Stimulated activated naive CD4-positive, alpha-beta T cell (primary cell): ENCODE measurements around the gene PIAS3.
"Not testable (repeated sequence)": the region's sequence is repeated elsewhere in the genome, so short reads cannot be mapped to it uniquely, and the experiment has no call there.

Experiments used
- DNase-seq, 6 experiments: peaks; one replicate each; lab custom pipeline; 2025; lab: John Stamatoyannopoulos, UW

The PIAS3 gene

GRCh38 chr1:145874646-145875045 lies 15.8 kb upstream of the PIAS3 start:
- no peak for DNase-seq

GRCh38 chr1:145871994-145872924 lies 13.4 kb upstream of the PIAS3 start:
- peak in 3 of 6 experiments; percentile 21 to 63 (median 52) for DNase-seq

GRCh38 chr1:145868232-145868631 lies 9.4 kb upstream of the PIAS3 start:
- DNase-seq, result no peak

- no peak for DNase-seq
These were observed 4.6 kb upstream of the PIAS3 start for GRCh38 chr1:145863282-145864018.

GRCh38 chr1:145859491-145860023 lies 676 bp upstream of the PIAS3 start:
- peak; percentile 30 to 71 (median 52) for DNase-seq

GRCh38 chr1:145858238-145858900 lies 512 bp downstream of the PIAS3 start:
- DNase-seq, result peak in 4 of 6 experiments; percentile 56 to 82 (median 68)

- DNase-seq, result no peak
These were observed 1.7 kb downstream of the PIAS3 start for GRCh38 chr1:145857170-145857569.

- DNase-seq, result no peak
These were observed 3.4 kb downstream of the PIAS3 start for GRCh38 chr1:145855426-145855948.

- DNase-seq, result peak in 1 of 6 experiments; percentile 3
These were observed 9.3 kb downstream of the PIAS3 start for GRCh38 chr1:145849356-145850160.

- DNase-seq, result no peak
These were observed 11.1 kb downstream of the PIAS3 start for GRCh38 chr1:145847827-145848226.

GRCh38 chr1:145846201-145846612 lies 12.7 kb downstream of the PIAS3 start:
- peak in 4 of 6 experiments; percentile 7 to 47 (median 20) for DNase-seq

- DNase-seq, result peak; percentile 41 to 77 (median 66)
These were observed 13.2 kb downstream of the PIAS3 start, which contains the start of gene NUDT17 for GRCh38 chr1:145845514-145846161. TSS of gene NUDT17 (plus strand) at chr1:145845630. CDS start at chr1:145845641, 11 bp downstream.

- DNase-seq, result peak in 1 of 6 experiments; percentile 41
These were observed 13.8 kb downstream of the PIAS3 start for GRCh38 chr1:145845144-145845513.

GRCh38 chr1:145843031-145843430 lies 15.8 kb downstream of the PIAS3 start:
- DNase-seq, result no peak

GRCh38 chr1:145837656-145838055 lies 21.2 kb downstream of the PIAS3 start:
- no peak for DNase-seq

GRCh38 chr1:145830810-145831209 lies 28.1 kb downstream of the PIAS3 start:
- not testable (repeated sequence) for DNase-seq

GRCh38 chr1:145828367-145829026 lies 30.4 kb downstream of the PIAS3 start:
- DNase-seq, result no peak

- no peak for DNase-seq
These were observed 30.9 kb downstream of the PIAS3 start for GRCh38 chr1:145827966-145828365.

- DNase-seq, result no peak
These were observed 32.9 kb downstream of the PIAS3 start for GRCh38 chr1:145826030-145826429.

GRCh38 chr1:145824499-145824842 lies 34.4 kb downstream of the PIAS3 start:
- no peak for DNase-seq
